RKO (cell line): ENCODE measurements around the gene CHRNG.
"Not testable (repeated sequence)": the region's sequence is repeated elsewhere in the genome, so short reads cannot be mapped to it uniquely, and the experiment has no call there.

Experiments
- DNase-seq: peaks from one replicate; pipeline ENCODE4 v3.0.0-alpha.2; 2016; ENCODE audit warnings: low spot score

Gene CHRNG

GRCh38 chr2:232528746-232529460 lies 10.6 kb upstream of the CHRNG start:
- no peak for DNase-seq

- DNase-seq = no peak
Observed at GRCh38 chr2:232529806-232530547, 9.5 kb upstream of the CHRNG start.

GRCh38 chr2:232530626-232531260 lies 8.7 kb upstream of the CHRNG start:
- no peak for DNase-seq

- no peak for DNase-seq
Observed at GRCh38 chr2:232532419-232532818, 7.1 kb upstream of the CHRNG start.

GRCh38 chr2:232532821-232533220 lies 6.7 kb upstream of the CHRNG start:
- not testable (repeated sequence) for DNase-seq

GRCh38 chr2:232533944-232534710 lies 5.4 kb upstream of the CHRNG start:
- no peak for DNase-seq

GRCh38 chr2:232534940-232535651 lies 4.4 kb upstream of the CHRNG start:
- DNase-seq = no peak

- no peak for DNase-seq
Observed at GRCh38 chr2:232535761-232536530, 3.5 kb upstream of the CHRNG start.

GRCh38 chr2:232537079-232537478 lies 2.4 kb upstream of the CHRNG start:
- DNase-seq = no peak

- no peak for DNase-seq
Observed at GRCh38 chr2:232537499-232537898, 2.0 kb upstream of the CHRNG start.

- no peak for DNase-seq
Observed at GRCh38 chr2:232538671-232539070, 821 bp upstream of the CHRNG start.

- no peak for DNase-seq
Observed at GRCh38 chr2:232540441-232541041, 1.0 kb downstream of the CHRNG start.

GRCh38 chr2:232541195-232541960 lies 1.9 kb downstream of the CHRNG start:
- DNase-seq = no peak

GRCh38 chr2:232541961-232542714 lies 2.6 kb downstream of the CHRNG start:
- no peak for DNase-seq

- DNase-seq = no peak
Observed at GRCh38 chr2:232542715-232543467, 3.4 kb downstream of the CHRNG start.

GRCh38 chr2:232543491-232543890 lies 4.0 kb downstream of the CHRNG start:
- DNase-seq = no peak

GRCh38 chr2:232543928-232544631 lies 4.6 kb downstream of the CHRNG start:
- DNase-seq = no peak

GRCh38 chr2:232544674-232545073 lies 5.2 kb downstream of the CHRNG start:
- DNase-seq = no peak
